Adrenal gland (tissue), 12 donors: Measurements from ENCODE around the gene GFER. TPM values are rescaled to one million over a fixed set of nuclear protein-coding genes. Genes with fewer than 3 reads are reported as not detected.
"Not testable (repeated sequence)": the region's sequence is repeated elsewhere in the genome, so short reads cannot be mapped to it uniquely, and the experiment has no call there.

Experiments used
- DNase-seq, 7 donors: peaks; one replicate each; pipeline ENCODE4 v3.0.0-alpha.2; 2019 to 2020
- H3K27ac ChIP-seq, 5 donors: fragments of 200-600 bp; sonication (generic) in 4 of 5; 1 replicate in 3 of 5; 2 replicates in 2 of 5; pipeline versions ENCODE4 v1.5.1 to v1.8.0; 2016 to 2020; ENCODE audit warnings: mild to moderate bottlenecking in 1 of 5
- H3K27me3 ChIP-seq: fragments of 200-600 bp; 2 replicates; pipeline ENCODE4 v1.8.0; 2021
- H3K36me3 ChIP-seq, 2 donors: fragments of 200-600 bp; replicated peaks in 1 of 2; 1 replicate in 1 of 2; 2 replicates in 1 of 2; pipeline versions ENCODE4 v1.5.1 to v1.8.0; 2018 to 2022
- H3K4me1 ChIP-seq, 2 donors: fragments of 200-600 bp; replicated peaks in 1 of 2; 1 replicate in 1 of 2; 2 replicates in 1 of 2; pipeline versions ENCODE4 v1.5.1 to v1.8.0; 2018 to 2021
- H3K4me3 ChIP-seq, 4 donors: fragments of 200-600 bp; sonication (generic) in 3 of 4; one replicate each; pipeline ENCODE4 v1.5.1; 2016 to 2018
- H3K9me3 ChIP-seq, 3 donors: fragments of 200-600 bp; sonication (generic) in 1 of 3; replicated peaks in 1 of 3; 1 replicate in 2 of 3; 2 replicates in 1 of 3; pipeline versions ENCODE4 v1.5.1 to v1.8.0; 2016 to 2021
- POLR2A ChIP-seq, 2 donors: fragments of 450-650 bp; IDR thresholded peaks; one replicate each; pipeline ENCODE4 v1.6.1; 2017; ENCODE audit warnings: antibody characterized with exemption in 2 of 2, mild to moderate bottlenecking in 2 of 2, moderate library complexity in 1 of 2
- whole genome bisulfite sequencing, 4 donors: extraction: QIAGEN DNeasy Blood & Tissue Kit in 2 of 4; methylation state at CpG; one replicate each; pipeline versions ENCODE4 v1.1.5 to v1.1.7; 2013 to 2017; 5-methylcytosine and 5-hydroxymethylcytosine counted together
- intact Hi-C, 2 donors: fragments of 100-400 bp; cut with DNase I; formaldehyde crosslinking; loops; one replicate each; pipeline versions ENCODE4 v1.14.1 to v1.15.0; 2022 to 2023
- polyA plus RNA-seq, 3 donors: library from polyadenylated mRNA; stranded (reverse); fragments of 200-250 nt in 2 of 3; fragments of 350-450 nt in 1 of 3; fragmentation: Illumina TruSeq in 1 of 3; extraction: RNeasy Lipid Tissue Mini Kit (QIAGEN cat#74804) in 1 of 3; gene quantifications; one replicate each; pipeline ENCODE4 v1.2.3, GENCODE V29; 2013 to 2014
- total RNA-seq, 9 donors: library from RNA; depleted of rRNA in 4 of 9; stranded (reverse); fragments of >200 nt in 4 of 9; fragments of 120-200 nt in 1 of 9; fragmentation: NEBNext Ultra II Directional in 1 of 9; extraction: Animal tissue kit (Norgen Biotek cat#: 25700) in 1 of 9; gene quantifications; one replicate each; pipeline versions ENCODE4 v1.1.0 to v1.2.4, GENCODE V29; 2013 to 2023
- TF ChIP-seq, protein P1 (sequence below), 6 experiments: fragments of 450-650 bp in 4 of 6; fragments of 200-600 bp in 2 of 6; sonication (generic) in 1 of 6; IDR thresholded peaks; 1 replicate in 5 of 6; 2 replicates in 1 of 6; pipeline versions ENCODE4 v1.5.1 to v1.8.0; 2016 to 2021; ENCODE audit warnings: antibody characterized with exemption in 6 of 6, mild to moderate bottlenecking in 2 of 6, moderate library complexity in 1 of 6
- donor health status: healthy with polysubstance abuse.
- donor health status: Bipolar disorder and iron deficiency.
- donor health status: DM: yes; HTN: yes; CAD: no.
- donor health status: DM: no; HTN: no; CAD: no.
- donor health status: DM: no; HTN: no; CAD: no.
- donor health status: DM: yes; HTN: yes; CAD: no.

Gene GFER
- total and polyA plus RNA-seq, 12 donors: 16.4 to 60.8 (median 27.8) TPM

DNA sequence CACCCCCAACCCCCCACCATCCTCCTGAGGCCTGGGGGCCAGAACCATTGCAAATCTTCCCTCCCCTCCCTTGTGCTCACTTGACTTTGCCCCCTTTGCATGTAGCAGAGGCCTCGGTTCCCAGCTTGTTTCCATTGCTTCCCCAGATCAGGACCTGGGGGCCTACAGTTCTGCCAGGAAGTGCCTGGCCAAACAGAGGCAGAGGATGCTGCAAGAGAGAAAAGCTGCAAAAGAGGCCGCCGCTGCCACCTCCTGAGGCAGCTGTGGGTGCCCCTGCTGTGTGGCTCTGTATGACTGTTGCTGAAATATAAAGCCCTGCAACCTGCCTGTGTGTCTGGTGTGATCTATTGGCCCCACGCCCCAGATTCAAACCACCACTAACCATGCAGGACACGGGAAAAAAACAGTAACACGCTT is 22.3 kb upstream of the GFER start:
- Histone ChIP-seq H3K4me1 (peaks cover 10 to 29% of the 10 kb centered on the region in 2 donors), H3K27ac (no peak overlapping the region), H3K36me3 (peaks cover 0 to 23% of the 10 kb centered on the region in 2 donors), H3K27me3 (no peaks in the 10 kb centered on the region), H3K9me3 (no peaks in the 10 kb centered on the region), H3K4me3 (no peak overlapping the region)
- intact Hi-C loops: no loop called here
- DNase-seq: no peak
- TF ChIP-seq, protein P1, sequence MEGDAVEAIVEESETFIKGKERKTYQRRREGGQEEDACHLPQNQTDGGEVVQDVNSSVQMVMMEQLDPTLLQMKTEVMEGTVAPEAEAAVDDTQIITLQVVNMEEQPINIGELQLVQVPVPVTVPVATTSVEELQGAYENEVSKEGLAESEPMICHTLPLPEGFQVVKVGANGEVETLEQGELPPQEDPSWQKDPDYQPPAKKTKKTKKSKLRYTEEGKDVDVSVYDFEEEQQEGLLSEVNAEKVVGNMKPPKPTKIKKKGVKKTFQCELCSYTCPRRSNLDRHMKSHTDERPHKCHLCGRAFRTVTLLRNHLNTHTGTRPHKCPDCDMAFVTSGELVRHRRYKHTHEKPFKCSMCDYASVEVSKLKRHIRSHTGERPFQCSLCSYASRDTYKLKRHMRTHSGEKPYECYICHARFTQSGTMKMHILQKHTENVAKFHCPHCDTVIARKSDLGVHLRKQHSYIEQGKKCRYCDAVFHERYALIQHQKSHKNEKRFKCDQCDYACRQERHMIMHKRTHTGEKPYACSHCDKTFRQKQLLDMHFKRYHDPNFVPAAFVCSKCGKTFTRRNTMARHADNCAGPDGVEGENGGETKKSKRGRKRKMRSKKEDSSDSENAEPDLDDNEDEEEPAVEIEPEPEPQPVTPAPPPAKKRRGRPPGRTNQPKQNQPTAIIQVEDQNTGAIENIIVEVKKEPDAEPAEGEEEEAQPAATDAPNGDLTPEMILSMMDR (IDR thresholded peaks at IDR 0.05): no peak
- TF ChIP-seq POLR2A (IDR thresholded peaks at IDR 0.05): no peak
- 58 to 73% (median 65%) methylated on average over 3 to 6 of the region's 6 CpGs for WGBS, 4 donors

DNA sequence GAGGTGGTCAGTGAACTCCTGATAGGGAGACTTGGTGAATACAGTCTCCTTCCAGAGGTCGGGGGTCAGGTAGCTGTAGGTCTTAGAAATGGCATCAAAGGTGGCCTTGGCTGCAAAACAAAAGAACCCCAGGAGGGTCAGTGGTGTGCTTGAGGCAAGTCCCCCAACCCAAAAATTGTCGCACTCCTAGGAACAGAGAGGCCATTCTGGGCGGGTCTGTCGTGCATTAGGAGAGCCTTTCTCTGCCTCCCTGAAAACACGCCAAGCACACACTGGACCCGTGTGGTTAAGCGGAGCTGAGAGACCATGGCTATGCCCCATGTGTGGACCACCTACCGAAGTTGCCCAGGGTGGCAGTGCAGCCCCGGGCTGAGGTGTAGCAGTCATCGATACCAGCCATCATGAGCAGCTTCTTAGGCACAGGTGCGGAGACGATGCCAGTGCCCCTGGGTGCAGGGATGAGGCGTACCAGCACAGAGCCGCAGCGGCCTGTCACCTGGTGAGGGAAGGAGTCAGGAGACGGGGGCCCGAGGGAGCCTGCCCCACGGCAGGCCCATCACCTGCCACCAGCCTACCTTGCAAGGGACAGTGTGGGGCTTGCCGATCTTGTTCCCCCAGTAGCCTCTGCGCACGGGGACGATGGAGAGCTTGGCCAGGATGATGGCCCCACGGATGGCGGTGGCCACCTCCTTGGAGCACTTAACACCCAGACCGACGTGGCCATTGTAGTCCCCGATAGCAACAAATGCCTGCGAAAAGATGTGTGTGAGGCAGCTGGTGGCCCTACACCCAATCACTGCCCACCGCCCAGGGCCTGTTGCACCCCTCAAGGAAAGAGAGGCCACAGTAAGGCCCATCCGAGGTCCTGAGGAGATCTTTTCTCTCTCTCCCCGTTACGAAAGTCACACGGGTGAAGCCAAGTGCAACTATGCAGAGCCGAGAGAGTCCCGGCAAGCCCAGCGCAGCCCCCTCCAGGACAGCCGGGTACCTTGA is 21.5 kb upstream of the GFER start:
- DNase-seq, H3K9me3 ChIP-seq, H3K27ac ChIP-seq, intact Hi-C loops, H3K27me3 ChIP-seq: not testable (repeated sequence)
- H3K4me1 ChIP-seq: peaks cover 10 to 29% of the 10 kb centered on the region in 2 donors
- WGBS, 4 donors: 81 to 86% (median 84%) methylated on average over 21 to 37 of the region's 37 CpGs
- peaks cover 0 to 23% of the 10 kb centered on the region in 2 donors for H3K36me3 ChIP-seq
- H3K4me3 ChIP-seq: peak overlapping the region in 1 of 4 donors; percentile 90

DNA sequence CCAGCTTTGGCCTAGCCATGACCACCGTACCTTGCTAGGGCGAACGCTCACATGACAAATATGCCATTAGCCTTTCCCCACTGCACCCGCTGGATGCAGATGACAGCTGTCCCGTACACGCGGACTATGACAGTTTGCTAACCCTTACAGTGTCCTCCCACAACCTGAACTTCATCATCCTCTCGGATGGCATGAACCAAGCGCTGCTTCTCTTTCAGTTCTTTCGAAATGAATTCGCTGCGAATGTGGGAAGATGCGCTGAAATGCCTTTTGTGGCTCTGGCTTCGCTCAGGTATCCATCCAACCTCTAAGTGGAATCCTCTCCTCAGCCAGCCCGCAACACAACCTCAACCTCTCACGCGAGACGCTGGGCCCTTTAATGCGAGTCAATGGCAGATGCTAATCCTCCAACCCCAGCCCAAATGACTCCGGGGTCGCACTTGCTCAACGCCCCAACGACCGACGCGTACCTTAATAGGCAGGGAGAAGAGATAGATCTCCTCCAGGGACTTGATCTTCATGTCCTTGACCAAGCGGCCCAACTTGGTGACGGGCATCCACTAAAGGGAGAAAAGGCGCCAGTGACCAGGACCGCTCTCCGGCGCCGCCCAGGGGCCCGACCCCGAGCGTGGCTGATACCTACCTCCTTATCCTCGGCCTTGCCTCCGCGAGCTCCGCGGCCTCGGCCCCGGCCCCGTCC is 20.0 kb upstream of the GFER start:
- H3K36me3 ChIP-seq: peaks cover 0 to 23% of the 10 kb centered on the region in 2 donors
- H3K27me3 ChIP-seq: no peaks in the 10 kb centered on the region
- no peak for TF ChIP-seq POLR2A (IDR thresholded peaks at IDR 0.05)
- TF ChIP-seq, protein P1 (IDR thresholded peaks at IDR 0.05): peak in 2 of 6 experiments; percentile 20 to 26
- H3K9me3 ChIP-seq: no peaks in the 10 kb centered on the region
- peak overlapping the region; percentile 92 to 98 (median 95) for H3K27ac ChIP-seq
- H3K4me3 ChIP-seq: peak overlapping the region in 3 of 4 donors; percentile 71 to 90 (median 72)
- intact Hi-C loops: no loop called here
- H3K4me1 ChIP-seq: peaks cover 10 to 29% of the 10 kb centered on the region in 2 donors
- 8 to 13% (median 10%) methylated on average over 25 to 44 of the region's 44 CpGs for WGBS, 4 donors
- peak in 6 of 7 donors; percentile 38 to 83 (median 62) for DNase-seq

- peak; percentile 98 to 100 (median 100) for DNase-seq
Observed at GRCh38 chr16:1964506-1965395, 19.2 kb upstream of the GFER start, which contains the start of gene RPS2. TSS of gene RPS2 (minus strand) at chr16:1964826. CDS start at chr16:1964625, 201 bp downstream.

More at GRCh38 chr16:1964506-1965395, 19.2 kb upstream of the GFER start, which contains the start of gene RPS2:
- Histone ChIP-seq H3K27me3 (no peaks in the 10 kb centered on the region), H3K9me3 (no peaks in the 10 kb centered on the region), H3K27ac (peak within 1 kb of the TSS; percentile 92 to 98 (median 95)), H3K4me3 (peak within 1 kb of the TSS; percentile 72 to 92 (median 90)), H3K36me3 (peaks cover 0 to 23% of the 10 kb centered on the region in 2 donors), H3K4me1 (peaks cover 10 to 29% of the 10 kb centered on the region in 2 donors)
- TF ChIP-seq POLR2A (IDR thresholded peaks at IDR 0.05): peak; percentile 95 to 96
- TF ChIP-seq, protein P1 (IDR thresholded peaks at IDR 0.05): peak in 1 of 6 experiments; percentile 14
- intact Hi-C loops: no loop called here
- WGBS, 4 donors: 0 to 2% (median 1%) methylated on average over 10 to 97 of the region's 97 CpGs
